Uterus (tissue), 4 donors: ENCODE measurements around the gene TRIM74. TPM values are rescaled to one million over a fixed set of nuclear protein-coding genes. Genes with fewer than 3 reads are reported as not detected.
"Not testable (repeated sequence)": the region's sequence is repeated elsewhere in the genome, so short reads cannot be mapped to it uniquely, and the experiment has no call there.

Source experiments
- DNase-seq, 2 donors: peaks; one replicate each; pipeline ENCODE4 v3.0.0-alpha.2; 2019 to 2020
- H3K27ac ChIP-seq, 2 donors: fragments of 200-600 bp; sonication (generic); 1 replicate in 1 of 2; 2 replicates in 1 of 2; pipeline ENCODE4 v1.5.1; 2016 to 2018
- H3K27me3 ChIP-seq, 2 donors: fragments of 200-600 bp; sonication (generic); one replicate each; pipeline ENCODE4 v1.5.1; 2018 to 2019; ENCODE audit warnings: control low read depth in 1 of 2
- H3K36me3 ChIP-seq, 2 donors: fragments of 200-600 bp; sonication (generic); one replicate each; pipeline ENCODE4 v1.5.1; 2019; ENCODE audit warnings: control low read depth in 1 of 2
- H3K4me1 ChIP-seq, 2 donors: fragments of 200-600 bp; sonication (generic); one replicate each; pipeline ENCODE4 v1.5.1; 2018 to 2019; ENCODE audit warnings: control low read depth in 1 of 2
- H3K4me3 ChIP-seq, 2 donors: fragments of 200-600 bp; sonication (generic); 1 replicate in 1 of 2; 2 replicates in 1 of 2; pipeline ENCODE4 v1.5.1; 2018 to 2019; ENCODE audit warnings: mild to moderate bottlenecking in 1 of 2
- H3K9me3 ChIP-seq, 2 donors: fragments of 200-600 bp; sonication (generic); one replicate each; pipeline ENCODE4 v1.5.1; 2019; ENCODE audit warnings: control low read depth in 1 of 2
- intact Hi-C: fragments of 100-400 bp; cut with DNase I; formaldehyde crosslinking; loops from one replicate; pipeline ENCODE4 v1.15.1; 2023; ENCODE audit warnings: low total_unique reads
- total RNA-seq, 4 donors: library from RNA; depleted of rRNA in 3 of 4; stranded (reverse); fragments of >200 nt in 3 of 4; gene quantifications; one replicate each; pipeline versions ENCODE4 v1.1.0 to v1.2.4, GENCODE V29; 2014 to 2023
- donor health status: DM: yes; HTN: yes; CAD: no.

TRIM74 gene
- total RNA-seq, 4 donors from 2014 or later = 1.7 to 2.9 TPM; not detected in 2

DNA sequence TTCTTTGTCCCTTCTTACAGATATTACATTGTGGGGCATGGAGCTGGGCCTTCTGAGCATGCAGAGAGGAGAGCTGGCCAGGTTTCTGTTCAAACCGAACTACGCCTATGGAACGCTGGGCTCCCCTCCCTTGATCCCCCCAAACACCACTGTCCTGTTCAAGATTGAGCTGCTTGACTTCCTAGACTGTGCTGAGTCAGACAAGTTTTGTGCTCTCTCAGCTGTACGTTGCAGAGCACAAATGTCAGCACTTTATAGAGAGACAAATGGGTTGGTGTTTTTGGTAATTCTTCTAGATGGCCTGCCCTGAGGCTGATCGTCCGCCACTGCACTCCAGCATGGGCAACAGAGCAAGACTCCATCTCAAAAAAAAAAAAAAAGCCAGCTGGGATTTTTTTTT, 2.2 kb upstream of the TRIM74 start:
- DNase-seq, H3K9me3 ChIP-seq, H3K27ac ChIP-seq, H3K4me1 ChIP-seq, intact Hi-C loops, H3K36me3 ChIP-seq, H3K4me3 ChIP-seq, H3K27me3 ChIP-seq: not testable (repeated sequence)

DNA sequence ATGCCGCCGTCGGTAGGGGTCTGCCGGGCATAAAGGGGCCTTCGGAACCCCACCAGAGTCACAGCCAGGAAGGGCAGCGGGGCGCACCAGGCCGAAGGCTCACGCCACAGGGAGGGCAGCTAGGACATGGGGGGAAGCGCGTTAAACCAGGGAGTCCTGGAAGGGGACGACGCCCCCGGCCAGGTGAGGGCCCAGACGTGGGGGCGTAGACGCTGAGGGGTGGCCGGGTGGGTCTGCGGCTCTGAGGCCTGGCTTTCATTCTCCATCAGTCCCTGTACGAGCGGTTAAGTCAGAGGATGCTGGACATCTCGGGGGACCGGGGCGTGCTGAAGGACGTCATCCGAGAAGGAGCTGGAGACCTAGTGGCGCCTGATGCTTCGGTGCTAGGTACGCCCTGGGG, 422 bp upstream of the TRIM74 start:
- H3K36me3 ChIP-seq, H3K27me3 ChIP-seq, intact Hi-C loops, H3K27ac ChIP-seq, H3K4me3 ChIP-seq, H3K9me3 ChIP-seq, DNase-seq, H3K4me1 ChIP-seq: not testable (repeated sequence)

DNA sequence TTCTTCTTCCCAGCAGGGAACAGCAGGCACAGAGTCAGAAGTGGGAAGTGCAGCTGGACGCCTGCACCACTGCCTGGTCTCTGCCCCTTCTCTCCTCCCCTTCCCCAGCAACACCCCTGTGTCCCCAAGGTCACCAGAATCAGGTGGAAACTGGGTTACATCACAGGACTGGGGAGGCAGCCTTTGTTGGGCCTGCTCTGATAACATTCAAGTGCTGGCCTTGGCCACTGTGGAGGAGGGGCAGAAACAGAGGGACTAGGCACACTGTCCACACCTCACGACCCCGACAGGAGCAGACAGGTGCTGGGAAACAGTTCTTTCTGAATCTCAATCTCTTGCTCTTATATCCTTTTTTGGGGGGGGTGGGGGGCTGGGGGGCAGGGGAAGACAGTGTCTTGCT, 2.4 kb downstream of the TRIM74 start:
- H3K4me1 ChIP-seq, DNase-seq: not testable (repeated sequence)

DNA sequence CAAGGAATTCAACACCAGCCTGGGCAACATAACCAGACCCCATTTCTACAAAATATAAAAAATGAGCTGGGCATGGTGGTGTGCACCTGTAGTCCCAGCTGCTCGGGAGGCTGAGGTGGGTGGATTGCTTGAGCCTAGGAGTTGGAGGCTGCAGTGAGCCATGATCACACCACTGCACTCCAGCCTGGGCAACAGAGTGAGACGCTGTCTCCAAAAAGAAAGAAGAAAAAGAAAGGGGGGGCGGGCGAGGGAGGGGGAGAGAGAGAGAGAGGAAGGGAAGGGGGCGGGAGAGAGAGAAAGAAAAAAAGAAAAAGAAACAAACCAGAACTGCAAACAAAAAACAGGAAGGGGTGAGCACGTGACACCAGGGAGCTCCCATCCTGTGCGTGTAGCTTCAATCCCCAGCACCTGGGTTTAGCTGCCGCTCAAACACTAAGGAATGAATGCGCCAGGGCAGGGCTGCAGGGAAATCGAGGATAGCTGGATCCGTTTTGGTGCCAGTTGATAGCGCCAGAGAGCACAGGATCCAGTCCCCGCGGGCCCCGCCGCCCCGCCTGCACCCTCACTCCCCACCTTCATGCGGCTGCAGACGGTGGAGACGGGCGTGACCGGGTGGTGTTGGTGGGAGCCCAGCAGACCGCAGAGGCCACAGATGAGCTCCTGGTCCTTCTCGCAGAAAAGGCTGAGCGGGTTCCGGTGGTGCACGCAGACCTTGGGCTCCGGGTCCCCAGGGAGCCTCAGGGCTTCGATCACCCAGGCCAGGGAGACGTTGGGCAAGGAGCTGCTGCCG, 3.9 kb downstream of the TRIM74 start:
- H3K9me3 ChIP-seq, H3K36me3 ChIP-seq, intact Hi-C loops, H3K4me1 ChIP-seq, H3K4me3 ChIP-seq, H3K27ac ChIP-seq, H3K27me3 ChIP-seq, DNase-seq: not testable (repeated sequence)

More for the DNA sequence above, 2.4 kb downstream of the TRIM74 start:
- H3K27me3 ChIP-seq, H3K27ac ChIP-seq, H3K9me3 ChIP-seq, intact Hi-C loops, H3K4me3 ChIP-seq, H3K36me3 ChIP-seq: not testable (repeated sequence)

DNA sequence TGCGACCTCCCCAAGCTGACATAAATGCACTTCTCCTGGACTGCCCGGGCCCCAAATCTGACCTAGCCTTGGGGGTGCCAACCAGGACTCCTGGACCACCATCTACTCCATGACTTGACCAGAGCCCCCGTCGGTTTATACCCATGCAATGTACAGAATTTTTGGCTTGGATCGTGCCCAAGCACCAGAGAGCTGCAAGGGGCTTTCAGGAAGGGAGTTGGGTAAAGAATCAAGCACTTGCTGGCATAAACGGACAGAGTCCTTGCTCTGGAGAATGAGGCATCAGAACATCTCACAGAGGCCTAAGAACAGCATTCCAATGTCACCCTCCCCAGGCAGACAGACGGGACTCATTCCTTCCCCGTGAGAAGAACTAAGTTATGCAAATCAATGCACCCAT, 6.2 kb downstream of the TRIM74 start:
- H3K27me3 ChIP-seq, DNase-seq, H3K4me3 ChIP-seq, H3K27ac ChIP-seq, H3K36me3 ChIP-seq, H3K9me3 ChIP-seq, intact Hi-C loops, H3K4me1 ChIP-seq: not testable (repeated sequence)

DNA sequence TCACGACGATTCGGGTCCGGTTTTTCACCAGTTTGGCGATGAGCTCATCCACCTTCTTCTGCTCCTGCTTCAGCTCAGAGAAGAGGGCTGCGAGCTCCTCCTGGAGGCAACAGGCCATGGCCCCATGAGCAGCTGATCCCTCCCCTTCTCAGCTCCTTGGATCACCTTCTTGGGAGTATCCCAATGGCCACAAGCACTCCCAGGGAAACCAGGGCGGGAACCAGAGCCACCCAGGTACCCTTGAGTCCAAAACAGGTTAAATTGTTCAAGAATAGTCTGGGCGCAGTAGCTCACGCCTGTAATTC, 8.0 kb downstream of the TRIM74 start:
- DNase-seq, H3K27me3 ChIP-seq, H3K36me3 ChIP-seq, H3K4me3 ChIP-seq, intact Hi-C loops, H3K27ac ChIP-seq, H3K9me3 ChIP-seq, H3K4me1 ChIP-seq: not testable (repeated sequence)

DNA sequence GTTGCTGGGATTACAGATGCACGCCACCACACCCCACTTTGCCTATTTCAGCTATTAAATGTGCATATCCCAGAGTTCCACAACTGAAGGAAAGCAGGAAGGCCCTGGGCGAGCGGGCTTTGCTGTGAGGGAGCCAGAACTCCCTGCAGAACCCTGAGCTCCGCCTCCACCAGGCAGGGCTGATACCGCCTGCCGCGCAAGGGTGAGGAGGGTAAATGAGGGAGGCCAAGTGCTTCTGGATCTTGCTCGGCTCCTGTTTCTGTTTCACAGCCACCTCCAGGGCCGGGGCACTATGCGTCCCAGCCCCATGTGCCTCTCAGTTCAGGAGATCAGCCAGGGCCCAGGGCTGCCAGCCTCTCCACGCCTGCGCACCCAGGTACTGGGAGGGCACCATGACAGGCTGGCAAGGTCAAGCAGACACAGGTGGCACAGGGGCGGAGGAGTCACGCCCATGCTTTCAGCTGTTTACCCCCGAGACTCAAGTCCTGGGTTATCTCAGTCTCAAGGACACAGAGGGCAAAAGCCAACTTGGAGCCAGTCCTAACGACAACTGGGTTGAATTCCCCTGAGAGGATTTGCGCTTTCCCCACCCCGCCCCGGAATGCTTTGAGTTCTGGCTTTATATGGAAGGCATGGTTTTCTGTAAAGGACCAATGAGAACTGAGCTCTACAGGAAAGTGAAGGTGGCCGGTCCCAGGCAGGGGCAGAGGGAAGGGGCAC, 8.5 kb downstream of the TRIM74 start:
- H3K4me1 ChIP-seq, H3K4me3 ChIP-seq, H3K36me3 ChIP-seq, H3K27me3 ChIP-seq, H3K27ac ChIP-seq, H3K9me3 ChIP-seq, DNase-seq, intact Hi-C loops: not testable (repeated sequence)

DNA sequence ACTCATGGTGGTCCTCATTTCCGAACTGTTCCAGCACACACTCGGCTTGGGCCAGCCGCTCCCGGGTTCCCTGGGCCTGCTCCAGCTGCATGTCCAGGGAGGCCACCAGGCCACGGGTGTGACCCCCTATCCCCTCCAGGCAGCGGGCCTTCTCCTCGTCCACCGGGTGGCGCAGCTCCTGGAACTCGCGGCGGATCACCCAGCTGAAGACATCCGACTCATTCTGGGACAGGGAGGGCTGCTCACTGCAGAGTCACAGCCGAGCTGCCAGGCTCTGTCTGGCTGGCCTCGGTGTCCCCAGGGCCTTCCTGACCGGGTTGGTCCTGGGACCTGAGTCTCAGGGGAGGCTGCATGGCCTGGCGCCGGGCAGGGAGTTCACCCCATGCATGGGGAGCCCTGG, 9.2 kb downstream of the TRIM74 start:
- H3K9me3 ChIP-seq, H3K36me3 ChIP-seq, H3K27ac ChIP-seq, intact Hi-C loops, H3K27me3 ChIP-seq, H3K4me1 ChIP-seq, H3K4me3 ChIP-seq, DNase-seq: not testable (repeated sequence)

DNA sequence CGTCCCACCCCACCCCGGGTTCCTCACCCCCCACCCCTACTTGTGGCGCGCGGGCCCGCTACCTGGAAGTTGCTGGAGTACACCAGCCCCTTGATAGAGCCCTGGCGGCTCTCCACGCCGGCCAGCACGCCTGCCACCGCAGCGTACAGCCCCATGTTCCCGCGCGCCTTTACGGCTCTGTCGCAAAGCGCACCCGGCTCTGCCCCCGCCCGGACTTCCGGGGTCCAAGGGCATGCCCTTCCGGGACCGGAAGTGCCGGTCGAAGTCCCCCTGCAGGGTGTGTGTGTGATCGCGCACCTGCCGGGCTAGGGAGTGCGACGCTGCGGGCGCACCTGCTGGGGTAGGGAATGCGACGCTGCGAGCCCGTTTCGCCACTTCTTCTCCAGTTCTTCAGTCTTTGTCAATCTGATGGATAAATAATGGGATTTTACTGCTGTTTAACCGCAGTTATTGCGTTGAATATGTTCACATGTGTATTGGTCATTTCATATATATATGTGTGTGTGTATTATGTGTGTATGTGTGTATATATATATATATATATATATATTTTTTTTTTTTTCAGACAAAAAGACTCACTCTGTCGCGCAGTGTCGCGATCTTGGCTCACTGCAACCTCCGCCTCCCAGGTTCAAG, 14.6 kb downstream of the TRIM74 start:
- H3K27me3 ChIP-seq, DNase-seq, H3K36me3 ChIP-seq, H3K9me3 ChIP-seq, H3K27ac ChIP-seq, intact Hi-C loops, H3K4me1 ChIP-seq: not testable (repeated sequence)
- peak overlapping the region; percentile 25 to 43 for H3K4me3 ChIP-seq

DNA sequence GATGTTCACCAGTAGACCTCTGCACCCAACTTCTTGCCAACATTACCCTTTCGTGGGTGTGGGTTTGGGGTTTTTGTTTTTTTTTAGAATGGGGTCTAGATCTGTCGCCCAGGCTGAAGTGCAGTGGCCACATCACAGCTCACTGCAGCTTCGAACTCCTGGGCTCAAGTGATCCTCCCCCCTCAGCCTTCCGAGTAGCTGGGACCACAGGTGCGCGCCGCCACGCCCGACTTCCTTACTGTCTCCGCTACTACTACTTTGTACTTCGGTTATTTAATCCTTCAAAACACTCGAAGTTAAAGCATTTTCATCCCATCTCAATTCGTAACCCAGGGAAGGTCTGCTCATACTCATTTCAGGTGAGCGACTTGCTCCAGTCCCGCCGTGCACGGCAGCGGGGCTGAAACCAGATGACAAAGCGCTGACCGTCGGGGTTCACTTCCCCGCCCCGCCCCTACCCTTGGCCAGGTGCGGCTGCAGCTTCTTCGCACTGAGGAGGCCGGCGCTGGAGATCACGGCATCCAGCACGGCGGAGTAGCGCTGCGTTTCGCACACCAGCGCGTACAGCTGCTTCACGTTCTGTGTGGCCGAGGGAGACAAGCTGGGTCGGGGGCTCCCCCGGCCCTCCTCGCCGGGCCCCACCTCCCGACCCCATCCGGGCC, 15.2 kb downstream of the TRIM74 start:
- H3K27me3 ChIP-seq, H3K9me3 ChIP-seq, H3K4me1 ChIP-seq, DNase-seq, intact Hi-C loops, H3K27ac ChIP-seq, H3K36me3 ChIP-seq: not testable (repeated sequence)
- H3K4me3 ChIP-seq = peak overlapping the region; percentile 25 to 43

DNA sequence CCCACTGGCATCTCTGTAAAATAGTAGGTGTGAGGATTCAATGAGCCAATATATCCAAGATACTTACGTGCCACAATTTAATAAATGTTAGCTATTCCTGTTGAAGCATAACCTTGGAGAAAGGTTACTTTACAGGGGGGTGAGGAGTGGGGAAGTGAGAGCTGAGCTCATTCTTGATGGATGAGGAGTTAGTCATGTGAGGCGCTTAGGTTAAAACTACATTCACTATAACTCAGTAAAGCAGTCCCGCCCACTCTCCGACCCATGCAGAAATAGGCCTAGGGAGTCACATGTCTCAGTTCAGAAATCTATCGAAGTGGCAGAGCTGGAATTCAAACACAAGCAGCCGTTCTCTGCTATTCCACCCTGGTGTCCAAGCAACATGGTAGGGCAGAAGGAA, 18.8 kb downstream of the TRIM74 start:
- H3K27ac ChIP-seq, H3K4me1 ChIP-seq, intact Hi-C loops, H3K4me3 ChIP-seq, DNase-seq, H3K36me3 ChIP-seq, H3K27me3 ChIP-seq, H3K9me3 ChIP-seq: not testable (repeated sequence)

DNA sequence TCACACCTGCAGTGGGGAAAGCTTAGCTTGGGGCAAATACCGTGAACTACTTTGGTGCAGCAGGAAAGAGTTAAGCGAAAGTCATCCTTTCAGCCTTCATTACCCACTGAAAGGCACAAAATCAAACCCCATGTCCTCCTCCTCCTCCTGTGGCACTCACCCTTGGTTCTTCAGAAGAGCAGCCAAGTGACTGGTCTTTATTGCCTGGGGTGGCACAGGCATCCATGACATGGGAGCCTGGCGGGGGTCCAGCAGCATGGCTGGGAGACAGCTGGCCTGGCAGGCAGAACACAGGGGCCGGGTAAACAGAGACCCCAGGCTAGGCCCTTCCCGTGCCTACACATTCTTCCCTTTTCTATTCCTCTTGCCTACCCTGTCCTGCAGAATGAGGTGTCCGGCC, 19.6 kb downstream of the TRIM74 start:
- intact Hi-C loops, DNase-seq: not testable (repeated sequence)

DNA sequence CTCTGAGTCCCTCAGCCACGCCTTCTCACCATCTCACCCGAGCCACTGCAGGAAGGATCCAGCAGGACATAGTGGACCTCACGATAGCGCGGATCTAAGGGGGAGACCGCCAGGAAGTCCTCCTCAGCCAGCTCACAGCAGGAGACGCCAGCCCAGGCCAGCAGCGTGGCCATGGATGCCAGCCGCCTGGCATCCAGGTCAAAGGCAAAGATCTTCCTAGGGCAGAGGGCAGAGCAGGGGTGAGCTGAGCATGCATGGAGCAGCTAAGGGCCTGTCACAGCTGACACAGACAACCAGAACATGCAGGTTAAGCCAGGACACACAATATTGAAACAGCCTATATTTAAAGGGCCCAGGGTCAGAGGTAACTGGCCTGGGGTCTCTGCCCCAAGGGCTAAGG, 20.0 kb downstream of the TRIM74 start:
- H3K4me3 ChIP-seq, H3K27me3 ChIP-seq, H3K4me1 ChIP-seq, DNase-seq, H3K27ac ChIP-seq, H3K36me3 ChIP-seq, H3K9me3 ChIP-seq, intact Hi-C loops: not testable (repeated sequence)

More for the DNA sequence above, 19.6 kb downstream of the TRIM74 start:
- not testable (repeated sequence) for H3K9me3 ChIP-seq, H3K4me1 ChIP-seq, H3K4me3 ChIP-seq, H3K27ac ChIP-seq, H3K36me3 ChIP-seq, H3K27me3 ChIP-seq
